ENCODE results near the gene TTC28. TPM values are rescaled to one million over a fixed set of nuclear protein-coding genes. Genes with fewer than 3 reads are reported as not detected.

TTC28 gene
- total RNA-seq, 4 donors from 2014 or later, result 10.2 to 23.8 (median 13.4) TPM

DNA sequence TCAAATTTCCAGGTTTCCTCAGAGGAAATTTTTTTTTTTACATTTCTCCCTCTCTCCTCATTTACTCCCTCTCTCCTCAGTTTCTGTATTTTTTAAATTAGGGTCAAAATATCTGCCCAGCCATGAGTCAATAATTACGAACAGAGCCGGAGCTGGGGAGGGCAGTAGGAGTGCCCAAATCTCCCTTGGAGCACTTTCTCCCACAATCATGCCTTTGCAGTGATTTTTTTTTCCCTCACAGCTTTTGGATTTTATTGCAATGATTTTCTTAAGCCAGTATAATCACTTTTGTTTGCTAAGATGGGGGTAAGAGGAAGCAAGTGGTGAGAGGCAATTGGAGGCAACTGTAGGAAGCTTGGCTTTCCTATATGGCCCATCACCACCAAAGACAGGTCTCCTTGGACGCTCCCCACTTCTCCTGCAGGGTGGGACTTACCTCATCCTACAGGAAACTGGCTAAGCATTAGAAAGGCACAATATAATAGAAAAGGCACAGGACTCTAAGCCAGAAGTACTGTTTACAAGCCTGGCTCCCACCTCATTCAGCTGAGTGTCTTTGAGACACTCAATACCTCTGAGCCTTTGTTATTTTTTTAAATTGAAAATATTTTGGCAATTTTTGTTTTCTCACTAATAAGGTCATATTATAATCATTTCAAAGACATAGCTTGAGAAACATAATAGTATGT, 568.0 kb downstream of the TTC28 start:
- H3K4me3 ChIP-seq (ENCODE audit: low read depth, poor library complexity, severe bottlenecking), result no peak overlapping the region
- 71 to 76% methylated on average over 3 of the region's 3 CpGs for WGBS, 2 donors
- TF ChIP-seq CTCF (IDR thresholded peaks at IDR 0.05) (no peak), POLR2A (IDR thresholded peaks at IDR 0.05) (no peak)
- no peak for DNase-seq (ENCODE audit: low spot score in 2 of 2)
- intact Hi-C loops (cut with DNase I; ENCODE audit: low total_unique reads), result no loop called here

- no peak for DNase-seq (ENCODE audit: low spot score in 2 of 2)
- no peak overlapping the region for H3K4me3 ChIP-seq (ENCODE audit: low read depth, poor library complexity, severe bottlenecking)
- no peak for TF ChIP-seq CTCF (IDR thresholded peaks at IDR 0.05)
- TF ChIP-seq POLR2A (IDR thresholded peaks at IDR 0.05), result no peak
- WGBS, 2 donors, result 86 to 87% methylated on average over 4 of the region's 4 CpGs
- intact Hi-C loops (cut with DNase I; ENCODE audit: low total_unique reads), result no loop called here
These were observed 570.8 kb downstream of the TTC28 start for GRCh38 chr22:28108851-28109250.

GRCh38 chr22:28106617-28107016, 573.0 kb downstream of the TTC28 start:
- no peak for DNase-seq (ENCODE audit: low spot score in 2 of 2)
- H3K4me3 ChIP-seq (ENCODE audit: low read depth, poor library complexity, severe bottlenecking), result no peak overlapping the region
- WGBS, 2 donors, result 94 to 95% methylated on average over 4 of the region's 4 CpGs
- intact Hi-C loops (cut with DNase I; ENCODE audit: low total_unique reads), result no loop called here
- TF ChIP-seq POLR2A (IDR thresholded peaks at IDR 0.05), result no peak
- TF ChIP-seq CTCF (IDR thresholded peaks at IDR 0.05), result no peak

DNA sequence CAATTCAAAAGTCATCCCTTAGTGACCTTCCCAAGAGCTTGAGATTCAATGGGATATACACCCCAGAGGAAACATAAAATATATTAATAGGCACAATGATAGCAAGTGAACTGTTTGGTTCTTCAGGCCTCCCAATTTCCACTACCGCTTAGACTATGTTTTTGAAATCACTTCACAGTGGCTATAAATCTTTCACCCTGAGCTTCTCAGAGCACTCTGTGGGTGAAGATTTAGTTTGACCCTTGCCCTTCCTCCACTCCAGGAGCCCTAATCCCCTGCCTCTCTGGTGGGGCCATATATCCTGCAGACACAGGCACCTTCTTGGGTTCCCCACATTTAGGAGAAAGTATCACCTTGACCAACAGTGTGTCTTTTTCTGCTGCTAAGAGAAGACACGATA, 573.7 kb downstream of the TTC28 start:
- WGBS, 2 donors, result 89 to 94% methylated on average over 2 of the region's 2 CpGs
- intact Hi-C loops (cut with DNase I; ENCODE audit: low total_unique reads), result no loop called here
- no peak for DNase-seq (ENCODE audit: low spot score in 2 of 2)
- no peak overlapping the region for H3K4me3 ChIP-seq (ENCODE audit: low read depth, poor library complexity, severe bottlenecking)
- TF ChIP-seq POLR2A (IDR thresholded peaks at IDR 0.05), result no peak
- no peak for TF ChIP-seq CTCF (IDR thresholded peaks at IDR 0.05)

- TF ChIP-seq CTCF (IDR thresholded peaks at IDR 0.05), result no peak
- TF ChIP-seq POLR2A (IDR thresholded peaks at IDR 0.05), result no peak
These were observed 574.2 kb downstream of the TTC28 start for GRCh38 chr22:28105413-28105812.

DNA sequence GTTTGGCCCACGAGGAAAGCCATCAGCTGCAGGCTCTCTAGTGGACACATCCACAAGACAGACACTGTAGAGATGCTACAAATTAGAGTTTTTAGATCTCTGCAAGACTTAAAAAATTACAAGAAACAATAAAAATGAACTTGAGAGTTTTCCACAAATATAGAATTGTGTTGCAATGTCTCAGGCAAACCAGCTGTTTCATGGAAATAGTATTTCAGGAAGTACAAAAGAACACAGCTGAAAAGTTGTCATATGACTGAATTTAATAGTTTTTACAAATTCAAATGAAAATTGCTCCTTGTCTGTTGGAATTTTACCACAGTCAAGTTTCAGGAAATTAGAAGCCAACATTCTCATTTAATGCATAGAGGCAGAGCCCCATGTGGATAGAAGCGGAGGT, 576.0 kb downstream of the TTC28 start:
- intact Hi-C loops (cut with DNase I; ENCODE audit: low total_unique reads), result no loop called here
- H3K4me3 ChIP-seq (ENCODE audit: low read depth, poor library complexity, severe bottlenecking), result no peak overlapping the region
- no peak for TF ChIP-seq CTCF (IDR thresholded peaks at IDR 0.05)
- no peak for TF ChIP-seq POLR2A (IDR thresholded peaks at IDR 0.05)
- 88 to 93% methylated on average over 2 of the region's 2 CpGs for WGBS, 2 donors
- DNase-seq (ENCODE audit: low spot score in 2 of 2), result no peak

More at GRCh38 chr22:28105413-28105812, 574.2 kb downstream of the TTC28 start:
- WGBS, 2 donors, result 75 to 92% methylated on average over 9 of the region's 9 CpGs
- intact Hi-C loops (cut with DNase I; ENCODE audit: low total_unique reads), result no loop called here
- H3K4me3 ChIP-seq (ENCODE audit: low read depth, poor library complexity, severe bottlenecking), result no peak overlapping the region
- no peak for DNase-seq (ENCODE audit: low spot score in 2 of 2)

All from lower leg skin (tissue), 4 donors.